Right hindlimb (tissue), 1 donor: ENCODE measurements around the gene SIPA1L3.
"Not testable (repeated sequence)": the region's sequence is repeated elsewhere in the genome, so short reads cannot be mapped to it uniquely, and the experiment has no call there.

Experiments
- DNase-seq: peaks from one replicate; pipeline ENCODE4 v3.0.0-alpha.2; 2018

Gene SIPA1L3

DNA sequence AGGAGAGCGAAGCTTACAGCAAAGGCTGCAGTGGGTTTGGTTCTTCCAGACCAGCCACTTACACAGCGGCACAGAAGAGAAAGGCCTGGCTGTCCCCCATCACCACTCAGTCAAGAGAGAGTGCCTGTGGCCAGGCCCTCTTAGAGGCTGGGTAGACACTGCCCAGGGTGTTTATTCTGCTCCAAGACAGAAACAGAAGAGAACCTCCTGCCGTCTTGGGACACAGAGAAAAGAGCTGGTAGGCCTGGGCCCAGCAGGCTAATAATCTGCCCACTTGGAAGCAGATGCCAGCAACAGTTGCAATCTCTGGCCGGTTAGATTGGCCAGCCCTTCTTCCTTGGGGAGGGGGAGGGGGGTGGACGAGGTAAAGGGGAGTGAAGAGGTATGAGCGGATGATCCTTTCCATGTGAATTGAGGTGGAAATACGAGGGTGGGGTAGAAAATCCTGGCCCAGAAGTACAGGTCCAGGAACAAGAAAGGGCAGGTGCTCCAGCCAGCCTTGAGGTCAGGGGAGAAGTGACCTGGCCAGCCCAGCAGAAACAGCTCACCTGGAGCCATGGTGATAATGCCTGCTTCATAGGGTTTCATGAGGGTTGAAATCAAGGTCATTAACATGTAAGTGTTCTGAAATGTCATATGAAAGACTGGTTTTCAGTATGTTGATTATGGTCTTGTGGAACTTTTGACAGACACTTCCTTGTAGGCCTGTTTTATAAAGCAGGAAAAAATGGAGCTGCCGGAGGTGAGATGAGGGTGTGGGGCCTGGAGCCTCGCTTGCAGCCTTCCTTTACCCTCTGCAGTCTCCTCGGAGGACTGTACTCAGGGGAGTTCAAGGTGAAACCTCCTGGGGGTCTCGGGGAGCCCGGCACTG is 116.9 kb downstream of the SIPA1L3 start:
- no peak for DNase-seq

DNA sequence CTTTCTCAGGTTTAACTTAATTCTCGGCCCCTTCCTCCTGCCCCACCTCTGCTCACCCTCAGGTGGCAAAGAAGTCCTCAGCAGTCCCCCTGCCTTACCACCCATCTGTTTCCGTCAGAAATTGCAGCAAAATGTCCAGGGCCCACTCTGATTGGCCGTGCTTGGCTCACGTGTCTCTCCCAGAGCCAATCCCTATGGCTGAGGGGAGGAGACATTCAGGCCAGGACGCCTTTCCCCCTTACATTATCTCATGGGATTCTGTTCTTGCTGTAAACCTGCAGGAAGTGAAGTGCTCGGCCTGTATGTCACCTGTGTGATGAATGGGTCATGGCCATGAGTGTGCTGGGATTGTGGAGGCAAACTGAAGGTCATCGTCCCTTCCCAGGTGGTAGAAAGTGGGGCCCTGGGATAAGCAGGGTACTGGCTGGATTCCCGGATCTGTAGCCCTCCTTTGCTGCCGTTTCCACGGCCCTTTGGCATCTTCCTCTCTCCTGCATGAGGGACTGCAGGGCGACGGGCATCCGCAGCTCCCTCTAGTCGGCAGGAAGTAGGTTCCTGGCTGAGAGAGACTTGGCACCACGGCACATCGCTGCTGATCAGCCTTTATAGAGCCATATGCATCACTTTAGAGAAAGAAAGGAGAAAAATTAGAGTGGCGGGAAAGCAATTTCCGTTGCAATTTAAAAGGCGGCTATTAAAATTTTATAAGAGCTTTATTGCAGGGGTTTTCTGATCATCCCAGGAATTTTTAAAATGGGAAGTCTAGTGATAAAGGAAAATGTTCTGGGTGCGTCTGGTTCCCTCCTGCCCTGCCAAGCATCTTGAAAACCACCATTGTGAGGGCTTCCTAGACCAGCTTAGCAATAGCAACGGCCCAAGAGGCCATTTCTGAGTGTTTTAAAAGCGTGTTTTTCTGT is 118.2 kb downstream of the SIPA1L3 start:
- no peak for DNase-seq

DNA sequence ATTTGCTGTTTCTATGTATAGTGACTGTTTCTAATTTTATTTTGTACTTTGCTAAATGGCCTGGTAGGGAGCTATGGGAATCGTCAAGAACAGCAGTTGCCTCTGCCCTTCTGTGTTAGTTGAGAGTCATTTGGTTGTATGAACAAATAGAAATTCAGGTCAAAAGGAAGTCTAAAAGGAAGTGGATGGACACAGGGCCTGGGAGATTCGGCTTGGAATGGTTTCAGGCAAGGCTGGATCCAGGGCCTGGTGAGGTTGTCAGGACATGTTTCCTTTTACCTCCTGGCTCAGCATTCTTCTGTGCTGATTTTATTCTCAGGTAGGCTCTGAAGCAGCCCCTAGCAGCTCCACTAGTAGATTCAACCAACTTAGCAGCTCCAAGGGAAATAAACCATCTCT is 118.9 kb downstream of the SIPA1L3 start:
- no peak for DNase-seq

DNA sequence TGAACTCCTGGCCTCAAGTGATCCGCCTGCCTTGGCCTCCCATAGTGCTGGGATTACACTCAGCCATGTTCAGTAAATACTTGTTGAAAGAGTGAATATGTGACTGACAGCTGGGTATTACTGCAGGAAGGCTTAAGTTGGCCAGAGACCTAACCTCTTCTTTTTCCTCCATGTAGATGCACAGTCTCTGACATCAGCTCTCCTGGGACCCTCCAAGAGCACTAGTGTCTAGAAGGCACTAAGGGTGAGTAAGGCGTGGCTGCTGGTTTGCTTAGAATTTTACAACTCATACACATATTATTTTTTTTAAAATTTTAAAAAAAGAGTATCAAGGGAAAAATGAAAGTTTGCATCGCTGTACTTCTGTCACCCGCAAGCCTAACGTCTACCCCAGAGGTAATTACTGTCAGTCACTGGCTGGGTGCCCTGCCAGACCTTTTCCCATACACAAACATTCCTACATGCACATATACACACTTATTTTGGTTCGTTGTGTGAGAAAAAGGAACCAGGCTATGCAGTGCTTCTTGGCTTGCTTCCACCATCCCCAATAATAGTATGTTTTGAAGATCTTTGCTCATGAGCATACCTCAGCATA is 122.0 kb downstream of the SIPA1L3 start:
- peak; percentile 51 for DNase-seq

DNA sequence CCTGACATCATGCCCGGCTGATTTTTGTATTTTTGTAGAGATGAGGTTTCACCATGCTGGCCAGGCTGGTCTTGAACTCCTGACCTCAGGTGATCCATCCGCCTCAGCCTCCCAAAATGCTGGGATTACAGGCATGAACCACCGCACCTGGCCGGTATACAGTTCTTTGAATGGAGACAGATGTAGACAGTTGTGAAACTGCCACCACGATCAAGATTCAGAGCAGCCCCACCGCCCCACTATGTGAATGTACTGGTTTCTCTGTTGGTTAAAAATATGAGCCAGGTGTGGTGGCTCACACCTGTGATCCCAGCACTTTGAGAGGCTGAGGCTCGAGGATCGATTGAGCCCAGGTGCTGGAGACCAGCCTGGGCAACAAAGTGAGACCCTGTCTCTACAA is 123.0 kb downstream of the SIPA1L3 start:
- not testable (repeated sequence) for DNase-seq

DNA sequence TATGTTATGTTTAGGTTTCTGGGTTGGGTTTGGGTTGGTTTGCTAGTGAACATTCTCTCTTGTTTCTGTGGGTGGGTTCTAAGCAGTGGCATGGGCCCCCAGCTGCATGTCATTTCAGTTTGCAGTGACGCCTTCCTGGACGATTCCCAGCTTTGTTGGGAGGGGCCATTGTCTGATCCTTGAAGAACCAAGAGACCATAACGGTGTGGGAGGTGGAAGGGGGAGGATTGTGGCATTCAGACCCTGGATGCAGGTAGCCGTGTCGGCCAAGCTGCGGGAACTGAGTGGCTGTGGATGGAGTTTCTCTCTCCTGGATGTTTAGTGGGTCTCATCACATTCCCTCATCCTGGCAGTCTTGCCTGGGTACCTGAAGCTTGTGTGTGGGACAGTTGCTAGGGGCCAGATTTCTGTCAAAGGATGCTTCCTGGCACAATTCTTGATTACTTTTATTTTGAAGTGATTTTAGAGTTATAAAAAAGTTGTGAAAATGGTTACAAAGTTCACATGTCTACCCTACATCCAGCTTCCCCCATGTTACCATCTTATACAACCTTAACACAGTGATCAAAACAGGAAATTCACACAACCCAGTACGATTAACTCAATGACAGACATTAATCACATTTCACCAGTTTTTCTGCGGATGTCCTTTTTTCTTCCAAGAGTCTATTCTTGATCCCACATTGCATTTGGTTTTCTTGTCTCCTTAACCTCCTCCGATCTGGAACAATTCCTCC is 123.8 kb downstream of the SIPA1L3 start:
- no peak for DNase-seq

DNA sequence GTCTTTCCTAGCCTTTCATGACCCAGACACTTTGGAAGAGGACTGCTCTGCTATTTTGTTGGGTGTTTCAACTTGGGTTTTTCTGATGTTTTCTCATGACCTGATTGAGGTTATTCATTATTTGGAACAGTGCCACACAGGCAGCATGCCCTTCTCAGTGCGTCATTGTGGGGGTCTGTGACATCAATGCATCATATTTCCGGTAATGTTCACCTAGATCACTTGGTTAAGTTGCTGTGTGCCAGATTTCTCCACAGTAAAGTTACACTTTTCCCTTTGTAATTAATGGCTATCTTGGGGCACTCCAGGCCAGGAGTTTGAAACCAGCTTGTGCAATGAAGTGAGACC is 124.4 kb downstream of the SIPA1L3 start:
- no peak for DNase-seq

DNA sequence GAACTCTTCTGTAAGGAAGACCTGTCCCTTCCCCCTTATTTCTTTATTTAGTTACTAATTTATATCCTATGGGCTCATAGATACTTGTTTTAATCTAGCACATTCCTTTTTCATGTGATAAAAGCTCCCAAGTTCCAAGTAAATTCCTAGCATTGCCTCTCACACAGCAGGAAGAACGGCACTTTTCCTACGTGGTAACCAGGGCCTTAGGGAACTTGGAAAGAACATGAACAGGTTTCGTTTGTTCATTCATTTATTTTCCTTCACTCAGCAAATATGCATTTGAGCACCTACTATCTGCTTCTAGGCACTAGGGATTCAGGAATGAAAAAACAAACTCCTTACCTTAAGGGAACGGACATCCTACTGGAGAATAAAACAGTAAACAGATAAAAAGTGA is 125.1 kb downstream of the SIPA1L3 start:
- DNase-seq, result no peak

DNA sequence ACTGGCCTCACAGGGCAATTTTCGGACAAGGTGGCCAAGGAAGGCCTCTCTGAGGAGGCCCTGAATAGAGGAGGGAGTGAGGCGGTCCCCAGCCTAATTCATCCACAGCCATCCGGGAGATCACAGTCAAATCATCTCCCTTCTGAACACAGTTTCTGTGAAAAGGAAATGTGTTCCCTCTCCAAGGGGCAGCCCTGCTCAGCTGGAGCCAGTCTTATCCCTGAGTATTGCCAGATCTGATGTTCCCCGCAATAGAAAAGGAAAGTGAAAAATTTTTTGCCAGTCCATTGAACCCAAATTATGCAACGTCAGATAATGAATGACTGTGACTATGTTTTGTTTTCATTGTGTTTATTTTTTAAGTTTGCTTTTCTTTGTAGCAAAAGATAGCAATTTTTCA is 125.9 kb downstream of the SIPA1L3 start:
- no peak for DNase-seq

DNA sequence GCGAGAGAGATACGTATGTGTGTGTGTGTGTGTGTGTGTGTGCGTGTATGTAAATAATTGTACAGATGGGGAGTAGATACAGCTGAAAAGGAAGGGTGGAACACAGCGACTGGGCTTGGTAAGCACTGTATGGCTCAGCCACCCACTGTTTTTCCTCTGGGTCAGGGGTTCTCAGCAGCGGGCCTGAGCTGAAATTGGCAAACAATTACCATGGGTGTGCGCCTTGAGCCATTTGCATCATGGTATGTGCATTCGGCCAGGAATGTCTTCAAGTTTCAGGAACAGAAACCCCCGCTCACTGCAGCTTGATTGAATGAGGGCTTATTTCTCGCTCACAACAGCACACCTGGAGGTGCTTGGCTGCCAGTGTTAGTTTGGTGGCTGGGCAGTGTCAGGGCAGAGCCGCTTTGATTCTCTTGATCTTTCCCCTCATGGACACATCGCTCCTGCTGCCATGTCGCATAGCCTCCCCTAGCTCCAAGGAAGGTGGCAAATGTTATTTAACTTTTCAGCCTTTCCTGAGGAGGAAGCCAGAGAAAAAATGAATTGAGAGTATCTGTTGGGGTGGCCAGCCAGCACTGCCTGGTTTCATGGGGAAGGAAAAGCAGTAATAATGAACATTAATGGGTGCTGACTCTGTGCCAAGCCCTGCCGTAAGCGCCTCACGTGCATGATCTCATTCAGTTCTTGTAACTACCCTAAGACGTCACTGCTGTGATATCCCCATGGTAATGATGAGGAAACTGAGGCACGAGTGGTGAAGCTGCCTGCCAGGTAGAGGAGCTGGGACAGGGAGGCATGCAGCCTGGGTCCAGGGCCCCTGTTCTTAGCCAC is 126.9 kb downstream of the SIPA1L3 start:
- DNase-seq, result no peak

DNA sequence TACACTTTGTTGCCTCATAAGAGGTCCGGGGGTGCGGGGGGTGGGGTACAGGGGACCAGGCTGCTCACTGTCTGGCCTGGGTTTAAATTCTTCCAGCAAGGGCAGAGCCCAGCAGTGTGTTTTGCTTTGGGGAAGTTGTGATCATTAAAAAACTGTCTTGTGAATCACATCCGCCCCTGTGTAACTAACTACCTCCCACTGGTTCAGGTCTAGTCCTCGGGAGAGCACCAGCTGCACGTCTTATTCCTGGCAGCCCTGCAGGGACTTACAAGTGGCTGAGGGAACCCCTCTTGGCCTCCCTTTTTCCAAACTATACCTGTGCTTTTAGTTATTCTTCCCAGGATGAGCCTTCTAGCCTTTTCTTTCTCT is 127.5 kb downstream of the SIPA1L3 start:
- no peak for DNase-seq

DNA sequence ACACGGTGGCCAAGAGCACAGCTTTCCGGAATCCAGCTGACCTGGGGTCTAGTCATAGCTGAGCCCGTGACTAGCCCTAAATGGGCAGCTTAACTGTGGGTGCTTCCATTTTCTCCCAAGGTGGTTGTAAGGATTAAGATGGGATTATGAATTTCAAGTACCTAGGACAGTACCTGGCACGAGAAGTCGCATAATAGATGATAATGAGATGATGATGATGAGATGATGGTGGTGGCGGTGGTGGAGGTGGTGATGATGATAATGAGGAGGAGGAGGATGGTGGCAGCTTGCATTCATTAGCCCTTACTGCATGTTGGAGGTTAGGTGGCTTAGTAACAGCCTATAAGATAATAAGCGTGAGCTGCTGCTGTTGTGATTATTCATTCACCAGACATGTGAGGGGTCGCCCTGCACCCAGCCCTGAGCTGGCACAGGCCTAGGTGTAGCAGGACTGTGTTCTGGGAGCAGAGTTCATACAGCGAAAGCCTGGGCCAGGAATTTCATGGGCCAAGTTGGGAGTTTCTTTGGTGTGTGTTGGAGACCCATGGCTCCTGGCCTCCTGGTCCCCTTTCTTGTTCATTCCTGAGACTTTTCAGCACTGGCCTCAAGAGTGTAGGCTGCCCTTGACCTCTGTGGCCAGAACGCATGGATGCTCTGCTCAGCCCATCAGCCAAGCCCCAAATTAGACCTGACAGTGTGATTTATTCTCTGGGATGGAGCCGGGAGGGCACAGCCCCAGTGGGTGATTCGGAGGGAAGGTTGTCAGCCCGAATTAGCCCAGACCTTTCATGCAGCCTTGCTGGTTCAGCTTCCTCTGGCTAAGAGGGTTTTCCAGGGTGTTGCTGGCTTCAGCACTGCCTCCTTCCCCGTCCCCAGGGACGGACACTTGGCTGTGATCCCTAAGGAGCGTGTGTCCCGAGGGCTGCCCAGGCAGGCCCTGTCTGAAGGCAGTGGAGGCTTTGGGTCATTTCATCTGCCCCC is 128.8 kb downstream of the SIPA1L3 start:
- DNase-seq, result no peak

DNA sequence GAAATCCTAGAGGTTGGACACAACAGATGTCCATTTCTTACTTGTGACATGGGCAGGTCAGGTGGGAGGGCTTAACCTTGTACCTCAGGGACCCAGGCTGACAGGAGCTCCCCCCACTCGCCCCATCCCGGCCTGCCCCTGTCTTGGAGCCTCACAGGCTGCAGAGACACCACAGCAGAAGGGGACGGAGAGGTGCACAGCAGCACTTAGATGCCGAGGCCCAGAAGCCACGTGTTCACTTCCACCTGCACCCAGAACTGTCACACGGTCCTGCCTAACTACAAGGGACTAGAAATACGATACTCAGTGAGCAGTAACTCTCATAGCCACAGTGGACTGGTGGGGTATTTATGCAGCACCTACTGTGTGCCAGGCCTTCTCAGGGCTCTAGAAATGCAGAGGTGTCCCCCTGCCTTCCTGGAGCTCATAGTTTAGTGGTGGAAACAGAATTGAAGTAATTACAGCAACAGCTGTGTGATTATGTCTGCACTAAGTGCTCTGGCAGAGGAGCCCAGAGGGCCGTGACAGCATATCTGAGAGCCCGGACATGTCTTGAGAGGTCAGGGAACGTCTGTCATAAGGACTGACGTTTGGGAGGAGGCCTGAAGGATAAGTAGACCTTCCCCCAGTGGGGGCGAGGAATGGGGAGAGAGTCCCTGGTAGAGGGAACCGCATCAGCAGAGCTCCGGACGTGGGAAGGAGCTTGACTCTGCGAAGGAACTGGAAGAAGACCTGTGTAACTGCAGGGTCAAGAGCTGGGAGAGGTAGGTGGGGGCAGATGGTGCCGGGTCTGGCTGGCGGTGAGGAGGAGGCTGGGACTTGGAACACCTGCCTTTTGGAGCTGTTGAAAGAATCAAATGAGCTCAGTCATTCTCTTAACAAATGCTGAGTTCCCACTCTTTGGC is 130.0 kb downstream of the SIPA1L3 start:
- no peak for DNase-seq

DNA sequence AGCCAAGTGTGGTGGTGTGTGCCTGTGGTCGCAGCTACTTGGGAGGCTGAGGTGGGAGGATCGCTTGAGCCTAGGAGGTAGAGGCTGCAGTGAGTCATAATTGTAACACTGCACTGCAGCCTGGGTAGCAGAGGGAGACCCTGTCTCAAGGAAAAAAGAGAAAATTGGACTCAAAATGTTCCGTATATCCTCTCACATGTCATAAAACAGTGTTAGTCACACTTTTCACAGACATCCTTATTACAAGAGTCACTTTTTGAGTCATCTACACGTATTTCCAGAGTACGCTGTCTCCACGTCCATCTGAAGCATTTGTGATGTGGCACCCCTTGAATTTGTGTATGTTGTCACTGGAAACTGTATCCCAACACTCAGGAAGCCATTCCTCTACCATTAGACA is 133.0 kb downstream of the SIPA1L3 start:
- no peak for DNase-seq

DNA sequence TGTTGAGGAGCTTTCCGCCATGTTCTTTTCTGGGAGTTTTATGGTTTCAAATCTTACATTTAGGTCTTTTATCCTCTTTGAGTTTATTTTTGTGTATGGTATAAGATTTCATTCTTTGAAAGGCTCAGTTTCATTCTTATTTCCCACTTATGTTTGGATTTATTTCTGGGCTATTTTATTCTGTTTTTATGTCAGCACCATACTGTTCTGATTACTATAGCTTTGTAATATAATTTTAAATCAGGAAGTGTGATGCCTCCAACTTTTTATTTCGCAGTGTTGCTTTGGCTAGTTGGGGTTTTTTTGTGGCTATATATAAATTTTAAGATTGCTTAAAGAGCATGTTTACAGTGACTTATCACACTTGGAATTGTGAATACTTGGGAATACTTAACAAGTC is 135.1 kb downstream of the SIPA1L3 start:
- DNase-seq, result no peak

DNA sequence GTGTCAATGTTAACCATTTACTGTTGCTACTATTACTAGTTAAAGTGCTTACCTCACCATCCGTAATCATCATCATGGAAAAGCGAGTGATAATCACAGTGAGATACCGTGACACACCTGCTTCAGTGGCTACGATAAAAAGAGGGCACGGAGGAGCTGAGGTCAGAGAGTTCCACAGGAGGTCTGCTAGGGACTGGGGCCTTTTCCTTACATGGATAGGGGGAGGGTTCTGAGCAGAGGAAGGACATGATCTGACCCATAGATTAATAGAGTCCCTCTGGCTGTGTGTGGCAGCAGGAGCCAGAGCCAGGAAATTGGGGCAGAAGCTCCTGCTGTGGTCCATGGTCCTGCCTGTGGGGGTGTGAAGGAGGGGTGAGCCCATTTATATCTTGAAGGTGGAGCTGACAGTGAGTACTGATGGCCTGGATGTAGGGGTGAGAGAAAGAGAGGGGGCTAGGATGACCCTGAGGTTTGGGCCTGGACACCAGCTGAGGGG is 136.7 kb downstream of the SIPA1L3 start:
- no peak for DNase-seq

DNA sequence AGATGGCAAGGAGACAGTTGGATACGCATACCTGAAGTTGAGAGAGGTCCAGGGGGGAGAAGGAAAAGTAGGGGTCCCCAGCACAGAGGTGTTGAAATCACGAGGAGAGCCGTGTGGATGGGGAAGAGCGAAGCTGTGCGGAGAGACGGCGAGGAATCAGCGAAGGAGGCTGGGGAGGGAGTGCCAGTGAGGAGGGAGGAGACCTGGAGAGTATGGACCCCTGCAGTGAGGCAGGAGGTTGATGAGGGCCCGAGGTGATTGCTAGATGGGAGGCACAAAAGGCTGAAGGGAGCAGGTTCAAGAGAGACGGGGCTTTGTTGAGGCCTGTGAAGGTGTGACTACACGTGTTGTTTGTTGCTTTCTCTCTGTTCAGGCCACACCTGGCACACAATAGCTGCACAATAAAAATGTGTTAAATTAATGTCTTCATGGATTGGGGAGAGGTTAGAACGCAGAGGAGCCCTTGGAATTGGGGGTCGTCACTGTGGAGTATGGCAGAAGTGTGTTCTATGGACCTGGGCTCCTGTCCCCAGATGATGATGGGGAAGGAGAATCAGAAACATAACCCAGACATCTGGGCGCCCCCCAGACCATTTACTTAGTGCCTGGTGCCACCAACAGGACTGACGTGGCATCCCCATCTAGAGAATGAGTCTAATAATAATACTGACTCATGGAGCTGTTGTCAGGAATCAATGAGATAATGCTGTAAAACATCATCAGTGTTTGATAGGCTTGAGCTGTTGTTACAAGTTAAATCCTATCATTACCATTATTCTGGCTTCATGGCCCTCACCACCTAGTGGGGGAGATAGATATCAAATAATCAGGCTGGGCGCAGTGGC is 137.5 kb downstream of the SIPA1L3 start:
- DNase-seq, result no peak

DNA sequence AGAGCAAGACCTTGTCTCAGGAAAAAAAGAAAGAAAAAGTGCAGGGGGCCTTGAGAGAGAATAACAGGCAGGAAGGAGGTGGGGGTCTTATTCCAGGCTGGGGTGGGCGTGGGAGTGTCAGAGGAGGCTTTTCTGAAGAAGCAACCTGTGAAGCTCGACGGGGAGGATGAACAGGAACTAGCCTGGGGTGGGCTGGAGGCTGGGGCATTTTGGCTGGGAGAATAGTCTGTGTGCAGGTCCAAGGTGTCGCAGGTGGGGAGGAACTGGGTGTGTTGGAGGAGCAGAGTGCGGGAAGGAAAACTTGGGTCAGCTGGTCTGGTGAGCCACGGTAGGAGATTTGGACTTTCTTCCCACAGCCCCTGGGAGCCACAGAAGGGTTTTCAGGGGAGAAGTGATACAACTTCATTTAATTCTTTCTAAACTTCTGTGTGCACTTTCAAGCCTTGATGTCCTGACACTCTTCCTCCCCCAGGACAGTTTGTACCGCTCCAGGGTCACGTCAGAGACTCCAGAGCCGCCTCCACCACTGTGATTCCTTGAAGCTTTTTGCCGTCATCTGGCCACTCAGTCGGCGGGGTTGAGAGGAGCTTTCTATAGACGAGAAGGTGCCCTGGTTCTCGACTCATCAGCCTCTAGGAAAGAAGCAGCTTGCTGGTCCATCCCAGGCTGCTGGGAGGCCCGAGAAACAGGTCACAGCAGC is 138.7 kb downstream of the SIPA1L3 start:
- no peak for DNase-seq
